Uterus (tissue), 2 donors: ENCODE results near the gene SEPTIN10.

Source experiments
- POLR2A ChIP-seq, 2 donors: fragments of 450-650 bp; IDR thresholded peaks; one replicate each; pipeline ENCODE4 v1.6.1; 2016; ENCODE audit warnings: antibody characterized with exemption in 2 of 2, mild to moderate bottlenecking in 1 of 2, moderate library complexity in 1 of 2
- TF ChIP-seq, protein P1 (sequence below), 4 experiments: fragments of 200-600 bp in 2 of 4; fragments of 450-650 bp in 2 of 4; sonication (generic) in 2 of 4; IDR thresholded peaks; one replicate each; pipeline ENCODE4 v1.5.1; 2016 to 2019; ENCODE audit warnings: antibody characterized with exemption in 4 of 4, mild to moderate bottlenecking in 2 of 4, moderate library complexity in 1 of 4

DNA sequence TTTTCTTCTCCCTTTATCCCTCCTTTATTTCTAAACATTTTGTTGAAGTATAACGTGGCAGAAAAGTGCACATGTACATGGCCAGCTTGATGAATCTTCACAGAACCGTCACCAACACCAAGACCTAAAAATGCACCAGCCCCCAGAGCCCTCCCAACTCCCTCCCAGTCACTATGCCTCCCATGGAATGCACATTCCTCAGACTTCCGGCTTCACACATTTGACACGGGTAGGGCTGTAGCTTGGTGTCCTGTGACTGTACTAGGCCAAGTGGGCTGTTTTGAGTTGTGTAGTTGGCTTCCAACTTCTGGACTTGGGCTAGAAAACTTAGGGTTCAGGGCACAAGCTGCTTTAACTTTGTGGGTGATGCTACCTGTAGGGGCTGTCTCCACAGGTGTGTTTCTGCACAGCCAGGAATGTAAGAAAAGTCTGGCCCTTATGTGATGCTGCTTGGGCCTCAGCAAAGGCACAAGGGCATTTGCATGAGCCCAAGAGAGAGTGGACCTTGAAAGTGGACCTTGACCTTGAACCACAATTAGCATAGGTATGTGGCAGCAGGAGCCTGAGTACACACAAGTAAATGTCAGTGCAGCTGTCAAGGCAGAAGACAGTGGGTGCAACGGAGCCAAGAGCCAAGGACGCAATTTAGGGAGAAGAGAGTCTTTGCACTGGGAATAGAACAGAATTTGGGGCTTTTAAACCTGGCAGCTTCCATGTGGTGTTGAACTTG, 78.4 kb downstream of the SEPTIN10 start:
- TF ChIP-seq, protein P1, sequence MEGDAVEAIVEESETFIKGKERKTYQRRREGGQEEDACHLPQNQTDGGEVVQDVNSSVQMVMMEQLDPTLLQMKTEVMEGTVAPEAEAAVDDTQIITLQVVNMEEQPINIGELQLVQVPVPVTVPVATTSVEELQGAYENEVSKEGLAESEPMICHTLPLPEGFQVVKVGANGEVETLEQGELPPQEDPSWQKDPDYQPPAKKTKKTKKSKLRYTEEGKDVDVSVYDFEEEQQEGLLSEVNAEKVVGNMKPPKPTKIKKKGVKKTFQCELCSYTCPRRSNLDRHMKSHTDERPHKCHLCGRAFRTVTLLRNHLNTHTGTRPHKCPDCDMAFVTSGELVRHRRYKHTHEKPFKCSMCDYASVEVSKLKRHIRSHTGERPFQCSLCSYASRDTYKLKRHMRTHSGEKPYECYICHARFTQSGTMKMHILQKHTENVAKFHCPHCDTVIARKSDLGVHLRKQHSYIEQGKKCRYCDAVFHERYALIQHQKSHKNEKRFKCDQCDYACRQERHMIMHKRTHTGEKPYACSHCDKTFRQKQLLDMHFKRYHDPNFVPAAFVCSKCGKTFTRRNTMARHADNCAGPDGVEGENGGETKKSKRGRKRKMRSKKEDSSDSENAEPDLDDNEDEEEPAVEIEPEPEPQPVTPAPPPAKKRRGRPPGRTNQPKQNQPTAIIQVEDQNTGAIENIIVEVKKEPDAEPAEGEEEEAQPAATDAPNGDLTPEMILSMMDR (IDR thresholded peaks at IDR 0.05) = no peak
- no peak for TF ChIP-seq POLR2A (IDR thresholded peaks at IDR 0.05)
